Astrocyte (in vitro differentiated cells and primary cell): Measurements from ENCODE around the gene NPY4R2.
"Not testable (repeated sequence)": the region's sequence is repeated elsewhere in the genome, so short reads cannot be mapped to it uniquely, and the experiment has no call there.

Experiments
- EZH2 ChIP-seq: IDR thresholded peaks from 2 replicates; pipeline ENCODE4 v1.6.1; 2012; ENCODE audit warnings: mild to moderate bottlenecking, low read length, inconsistent platforms; ENCODE audit not compliant: insufficient read depth
- TF ChIP-seq, protein P1 (sequence below): IDR thresholded peaks from 2 replicates; pipeline ENCODE4 v1.5.1; 2011; ENCODE audit warnings: low read depth, mild to moderate bottlenecking, inconsistent platforms, low read length, moderate library complexity; ENCODE audit not compliant: insufficient read depth

DNA sequence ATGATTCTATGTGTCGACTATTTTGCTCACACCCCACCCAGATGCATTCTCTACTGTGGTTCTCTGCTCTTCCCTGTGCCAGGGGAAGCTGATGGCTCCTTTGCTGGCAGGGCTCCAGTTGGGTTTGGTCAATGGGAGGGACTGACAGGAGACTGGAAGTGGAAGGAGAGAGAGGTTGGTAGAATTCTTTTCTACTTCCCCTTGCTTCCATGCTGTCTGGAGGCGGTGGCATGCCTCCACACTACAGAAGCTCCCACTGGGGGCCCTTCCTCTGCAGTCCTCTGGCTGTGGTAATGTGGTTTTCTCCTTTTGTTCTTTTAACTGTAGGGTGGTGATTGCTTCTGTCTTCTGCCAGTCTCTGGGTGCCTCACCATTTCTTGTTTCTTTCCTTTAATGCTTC, 4.4 kb upstream of the NPY4R2 start:
- TF ChIP-seq, protein P1, sequence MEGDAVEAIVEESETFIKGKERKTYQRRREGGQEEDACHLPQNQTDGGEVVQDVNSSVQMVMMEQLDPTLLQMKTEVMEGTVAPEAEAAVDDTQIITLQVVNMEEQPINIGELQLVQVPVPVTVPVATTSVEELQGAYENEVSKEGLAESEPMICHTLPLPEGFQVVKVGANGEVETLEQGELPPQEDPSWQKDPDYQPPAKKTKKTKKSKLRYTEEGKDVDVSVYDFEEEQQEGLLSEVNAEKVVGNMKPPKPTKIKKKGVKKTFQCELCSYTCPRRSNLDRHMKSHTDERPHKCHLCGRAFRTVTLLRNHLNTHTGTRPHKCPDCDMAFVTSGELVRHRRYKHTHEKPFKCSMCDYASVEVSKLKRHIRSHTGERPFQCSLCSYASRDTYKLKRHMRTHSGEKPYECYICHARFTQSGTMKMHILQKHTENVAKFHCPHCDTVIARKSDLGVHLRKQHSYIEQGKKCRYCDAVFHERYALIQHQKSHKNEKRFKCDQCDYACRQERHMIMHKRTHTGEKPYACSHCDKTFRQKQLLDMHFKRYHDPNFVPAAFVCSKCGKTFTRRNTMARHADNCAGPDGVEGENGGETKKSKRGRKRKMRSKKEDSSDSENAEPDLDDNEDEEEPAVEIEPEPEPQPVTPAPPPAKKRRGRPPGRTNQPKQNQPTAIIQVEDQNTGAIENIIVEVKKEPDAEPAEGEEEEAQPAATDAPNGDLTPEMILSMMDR = not testable (repeated sequence)
- not testable (repeated sequence) for TF ChIP-seq EZH2
